BLaER1 treated with 17β-estradiol and CSF1 and Interleukin-3, amounts not matched to agents 10 nM and 100 nM (cell line): ENCODE data around the gene IL11RA.
A peak's percentile ranks its signal among the peaks of the same experiment; 100 is the strongest.

Experiments
- H3K27ac ChIP-seq, 11 experiments: shearing (Covaris generic); formaldehyde crosslinking; 2 replicates each; pipeline ENCODE4 v1.8.1; 2022
- H3K27me3 ChIP-seq, 11 experiments: shearing (Covaris generic); formaldehyde crosslinking; 2 replicates each; pipeline ENCODE4 v1.8.1; 2022
- H3K36me3 ChIP-seq, 11 experiments: shearing (Covaris generic); formaldehyde crosslinking; 2 replicates each; pipeline ENCODE4 v1.8.1; 2022
- H3K4me1 ChIP-seq, 10 experiments: shearing (Covaris generic); formaldehyde crosslinking; 2 replicates each; pipeline ENCODE4 v1.8.1; 2022
- H3K4me2 ChIP-seq, 11 experiments: shearing (Covaris generic); formaldehyde crosslinking; 2 replicates each; pipeline ENCODE4 v1.8.1; 2022
- H3K4me3 ChIP-seq, 10 experiments: shearing (Covaris generic); formaldehyde crosslinking; 2 replicates each; pipeline ENCODE4 v1.8.1; 2022
- H3K9ac ChIP-seq, 11 experiments: shearing (Covaris generic); formaldehyde crosslinking; 2 replicates each; pipeline ENCODE4 v1.8.1; 2022
- H3K9me3 ChIP-seq, 11 experiments: shearing (Covaris generic); formaldehyde crosslinking; replicated peaks in 1 of 11; 2 replicates each; pipeline ENCODE4 v1.8.1; 2022
- H4K20me1 ChIP-seq, 11 experiments: shearing (Covaris generic); formaldehyde crosslinking; 2 replicates each; pipeline ENCODE4 v1.8.1; 2022
- Cebpa-rat ChIP-seq, 11 experiments: shearing (Covaris generic); IDR thresholded peaks; 2 replicates each; pipeline ENCODE4 v1.8.1; 2022

IL11RA gene

GRCh38 chr9:34684816-34685215, 32.8 kb downstream of the IL11RA start:
- peaks cover 0 to 26% (median 14%) of the 10 kb centered on the region in 10 experiments; a peak in 14 of 20 replicates for H3K4me1 ChIP-seq
- no peak overlapping the region for H3K4me2 ChIP-seq
- no peak overlapping the region for H3K9ac ChIP-seq
- H3K27me3 ChIP-seq = no peaks in the 10 kb centered on the region
- no peaks in the 10 kb centered on the region for H3K9me3 ChIP-seq
- no peak overlapping the region for H3K4me3 ChIP-seq
- no peak overlapping the region for H3K27ac ChIP-seq
- peaks cover 0 to 6% (median 0%) of the 10 kb centered on the region in 11 experiments; a peak in 1 of 22 replicates for H4K20me1 ChIP-seq
- H3K36me3 ChIP-seq = no peaks in the 10 kb centered on the region
- no peak for TF ChIP-seq Cebpa-rat (IDR thresholded peaks at IDR 0.05)

- Histone ChIP-seq H3K36me3 (no peaks in the 10 kb centered on the region), H3K9me3 (no peaks in the 10 kb centered on the region), H3K4me3 (no peak overlapping the region), H3K4me1 (peaks cover 0 to 28% (median 17%) of the 10 kb centered on the region in 10 experiments; a peak in 15 of 20 replicates), H4K20me1 (peaks cover 0 to 8% (median 0%) of the 10 kb centered on the region in 11 experiments; a peak in 1 of 22 replicates), H3K27ac (no peak overlapping the region), H3K4me2 (no peak overlapping the region), H3K27me3 (no peaks in the 10 kb centered on the region), H3K9ac (no peak overlapping the region)
- TF ChIP-seq Cebpa-rat (IDR thresholded peaks at IDR 0.05) = no peak
Observed at GRCh38 chr9:34685591-34685990, 33.6 kb downstream of the IL11RA start.

GRCh38 chr9:34686231-34686630, 34.2 kb downstream of the IL11RA start:
- TF ChIP-seq Cebpa-rat (IDR thresholded peaks at IDR 0.05) = no peak
- Histone ChIP-seq H3K36me3 (no peaks in the 10 kb centered on the region), H3K4me2 (peak overlapping the region in 5 of 11 experiments; percentile 46 to 63 (median 57); a peak in 6 of 22 replicates), H4K20me1 (peaks cover 0 to 14% (median 0%) of the 10 kb centered on the region in 11 experiments; a peak in 1 of 22 replicates), H3K9me3 (no peaks in the 10 kb centered on the region), H3K27me3 (no peaks in the 10 kb centered on the region), H3K4me3 (no peak overlapping the region), H3K4me1 (peaks cover 5 to 34% (median 23%) of the 10 kb centered on the region in 10 experiments; a peak in 19 of 20 replicates), H3K9ac (no peak overlapping the region), H3K27ac (no peak overlapping the region)

- Histone ChIP-seq H3K27ac (no peak overlapping the region), H3K4me3 (no peak overlapping the region), H3K4me1 (peaks cover 9 to 38% (median 28%) of the 10 kb centered on the region in 10 experiments; a peak in 19 of 20 replicates), H3K27me3 (no peaks in the 10 kb centered on the region), H3K4me2 (peak overlapping the region in 5 of 11 experiments; percentile 46 to 63 (median 57); a peak in 12 of 22 replicates), H3K36me3 (no peaks in the 10 kb centered on the region), H4K20me1 (peaks cover 0 to 17% (median 0%) of the 10 kb centered on the region in 11 experiments; a peak in 1 of 22 replicates), H3K9me3 (no peaks in the 10 kb centered on the region), H3K9ac (no peak overlapping the region)
- TF ChIP-seq Cebpa-rat (IDR thresholded peaks at IDR 0.05) = no peak
Observed at GRCh38 chr9:34686732-34687131, 34.7 kb downstream of the IL11RA start.

- no peak for TF ChIP-seq Cebpa-rat (IDR thresholded peaks at IDR 0.05)
- H4K20me1 ChIP-seq = peaks cover 0 to 17% (median 0%) of the 10 kb centered on the region in 11 experiments; a peak in 1 of 22 replicates
- no peak overlapping the region for H3K27ac ChIP-seq
- H3K36me3 ChIP-seq = no peaks in the 10 kb centered on the region
- H3K9me3 ChIP-seq = no peaks in the 10 kb centered on the region
- peaks cover 9 to 46% (median 31%) of the 10 kb centered on the region in 10 experiments; a peak in 19 of 20 replicates for H3K4me1 ChIP-seq
- H3K9ac ChIP-seq = no peak overlapping the region
- H3K27me3 ChIP-seq = no peaks in the 10 kb centered on the region
- no peak overlapping the region for H3K4me3 ChIP-seq
- H3K4me2 ChIP-seq = peak overlapping the region in 5 of 11 experiments; percentile 46 to 63 (median 57); a peak in 11 of 22 replicates
Observed at GRCh38 chr9:34687276-34688030, 35.5 kb downstream of the IL11RA start.

GRCh38 chr9:34688329-34689115, 36.5 kb downstream of the IL11RA start:
- peak overlapping the region in 2 of 11 experiments; percentile 59 to 63; a peak in 2 of 22 replicates for H3K4me2 ChIP-seq
- peaks cover 0 to 17% (median 0%) of the 10 kb centered on the region in 11 experiments; a peak in 1 of 22 replicates for H4K20me1 ChIP-seq
- no peaks in the 10 kb centered on the region for H3K9me3 ChIP-seq
- peaks cover 9 to 46% (median 31%) of the 10 kb centered on the region in 10 experiments; a peak in 19 of 20 replicates for H3K4me1 ChIP-seq
- no peak overlapping the region for H3K9ac ChIP-seq
- TF ChIP-seq Cebpa-rat (IDR thresholded peaks at IDR 0.05) = no peak
- H3K27ac ChIP-seq = no peak overlapping the region
- H3K36me3 ChIP-seq = no peaks in the 10 kb centered on the region
- no peak overlapping the region for H3K4me3 ChIP-seq
- H3K27me3 ChIP-seq = no peaks in the 10 kb centered on the region

GRCh38 chr9:34689116-34689470, 37.1 kb downstream of the IL11RA start:
- peaks cover 9 to 46% (median 31%) of the 10 kb centered on the region in 10 experiments; a peak in 19 of 20 replicates for H3K4me1 ChIP-seq
- H3K9ac ChIP-seq = no peak overlapping the region
- H3K9me3 ChIP-seq = no peaks in the 10 kb centered on the region
- no peak overlapping the region for H3K4me3 ChIP-seq
- TF ChIP-seq Cebpa-rat (IDR thresholded peaks at IDR 0.05) = no peak
- no peaks in the 10 kb centered on the region for H3K27me3 ChIP-seq
- no peak overlapping the region for H3K27ac ChIP-seq
- peaks cover 0 to 17% (median 0%) of the 10 kb centered on the region in 11 experiments; a peak in 1 of 22 replicates for H4K20me1 ChIP-seq
- H3K36me3 ChIP-seq = no peaks in the 10 kb centered on the region
- no peak overlapping the region for H3K4me2 ChIP-seq

GRCh38 chr9:34689512-34689911, 37.5 kb downstream of the IL11RA start:
- H3K36me3 ChIP-seq = no peaks in the 10 kb centered on the region
- H3K27ac ChIP-seq = no peak overlapping the region
- no peak overlapping the region for H3K9ac ChIP-seq
- no peak for TF ChIP-seq Cebpa-rat (IDR thresholded peaks at IDR 0.05)
- H3K4me3 ChIP-seq = no peak overlapping the region
- H4K20me1 ChIP-seq = peaks cover 0 to 17% (median 0%) of the 10 kb centered on the region in 11 experiments; a peak in 1 of 22 replicates
- peaks cover 9 to 46% (median 31%) of the 10 kb centered on the region in 10 experiments; a peak in 19 of 20 replicates for H3K4me1 ChIP-seq
- H3K4me2 ChIP-seq = no peak overlapping the region
- no peaks in the 10 kb centered on the region for H3K27me3 ChIP-seq
- H3K9me3 ChIP-seq = no peaks in the 10 kb centered on the region
